ENCODE data around the gene PKP4.

Gene PKP4

GRCh38 chr2:158637357-158637756 is 180.6 kb downstream of the PKP4 start:
- WGBS (ENCODE audit: insufficient coverage): 95% methylated on average over 2 of the region's 7 CpGs
- H3K9me3 ChIP-seq (ENCODE audit: control extremely low read depth in 1 of 5, control insufficient read depth in 4 of 5, insufficient read depth in 2 of 5, low read depth in 1 of 5, low read length in 4 of 5): no peaks in the 10 kb centered on the region
- ChIA-PET POLR2A (no interaction called here), CTCF (interaction anchor here (0.7 kb wide), 1 partner anchor 8 kb away, joined by 3 read pairs; no protein-coding TSS in a partner anchor)
- H3K27ac ChIP-seq (ENCODE audit: insufficient read depth in 1 of 2, low read depth in 1 of 2, low read length in 2 of 2, poor library complexity in 1 of 2, severe bottlenecking in 2 of 2): no peak overlapping the region
- H3K27me3 ChIP-seq (replicated peaks in 2 of 5; ENCODE audit: control insufficient read depth in 4 of 5, insufficient read depth in 5 of 5, low read length in 4 of 5): no peaks in the 10 kb centered on the region
- DNase-seq: no peak
- no peak overlapping the region for H3K4me3 ChIP-seq (ENCODE audit: control insufficient read depth in 1 of 7, extremely low read depth in 1 of 7, insufficient read depth in 4 of 7, low read depth in 2 of 7, low read length in 6 of 7)
- H3K4me1 ChIP-seq (ENCODE audit: control extremely low read depth in 1 of 4, control insufficient read depth in 4 of 4, insufficient read depth in 4 of 4, low read length in 3 of 4): peaks cover 0 to 6% (median under 1%) of the 10 kb centered on the region in 4 experiments
- H3K36me3 ChIP-seq (ENCODE audit: control insufficient read depth in 4 of 4, insufficient read depth in 4 of 4, low read length in 3 of 4): peaks cover 13 to 27% (median 21%) of the 10 kb centered on the region in 4 experiments

DNA sequence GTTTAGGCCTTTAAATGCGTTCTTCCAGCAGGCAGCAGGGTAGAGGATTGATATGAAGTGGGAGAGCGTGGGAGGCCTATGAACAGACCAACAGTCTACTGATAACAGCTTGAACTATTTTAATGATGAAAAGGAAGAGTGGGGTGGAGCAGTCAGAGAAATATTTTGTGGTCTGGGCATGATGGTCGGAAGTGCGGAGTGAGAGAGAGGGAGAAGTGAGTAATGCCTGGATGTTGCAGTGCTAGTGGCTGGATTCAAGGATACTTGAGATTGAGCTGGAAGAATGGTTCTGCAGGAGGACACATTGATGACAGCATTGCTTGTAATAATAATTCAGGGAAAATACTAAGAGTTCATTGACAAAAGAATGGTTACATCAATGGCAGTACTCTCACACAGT is 187.4 kb downstream of the PKP4 start:
- POLR2A ChIA-PET: no interaction called here
- Histone ChIP-seq H3K27ac (ENCODE audit: insufficient read depth in 1 of 2, low read depth in 1 of 2, low read length in 2 of 2, poor library complexity in 1 of 2, severe bottlenecking in 2 of 2) (no peak overlapping the region), H3K4me3 (ENCODE audit: control insufficient read depth in 1 of 7, extremely low read depth in 1 of 7, insufficient read depth in 4 of 7, low read depth in 2 of 7, low read length in 6 of 7) (no peak overlapping the region), H3K27me3 (replicated peaks in 2 of 5; ENCODE audit: control insufficient read depth in 4 of 5, insufficient read depth in 5 of 5, low read length in 4 of 5) (no peaks in the 10 kb centered on the region), H3K9me3 (ENCODE audit: control extremely low read depth in 1 of 5, control insufficient read depth in 4 of 5, insufficient read depth in 2 of 5, low read depth in 1 of 5, low read length in 4 of 5) (no peaks in the 10 kb centered on the region), H3K4me1 (ENCODE audit: control extremely low read depth in 1 of 4, control insufficient read depth in 4 of 4, insufficient read depth in 4 of 4, low read length in 3 of 4) (no peaks in the 10 kb centered on the region), H3K36me3 (ENCODE audit: control insufficient read depth in 4 of 4, insufficient read depth in 4 of 4, low read length in 3 of 4) (peaks cover 4 to 16% (median 7%) of the 10 kb centered on the region in 4 experiments)
- DNase-seq: no peak
- WGBS (ENCODE audit: insufficient coverage): 63% methylated on average over 3 of the region's 4 CpGs
- CTCF ChIA-PET: no interaction called here

DNA sequence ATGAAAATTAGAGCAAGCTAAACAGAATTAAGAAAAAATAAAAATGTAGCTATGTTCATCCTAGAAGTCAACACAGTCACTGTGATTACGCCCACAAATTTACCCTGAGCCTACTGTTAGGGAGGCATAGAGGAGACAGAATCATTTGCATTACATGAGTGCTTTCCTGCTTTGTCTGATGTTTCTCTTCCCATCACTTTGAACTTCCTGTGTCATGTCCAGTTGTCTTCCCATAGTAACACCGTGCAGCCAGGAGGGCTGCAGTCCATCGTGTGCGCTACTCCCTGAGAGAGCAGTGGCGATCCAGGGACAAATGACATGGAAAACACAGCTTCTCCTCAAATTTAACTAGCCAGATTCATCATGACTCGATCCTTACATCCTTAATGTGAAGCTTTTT is 188.5 kb downstream of the PKP4 start:
- H3K27ac ChIP-seq (ENCODE audit: insufficient read depth in 1 of 2, low read depth in 1 of 2, low read length in 2 of 2, poor library complexity in 1 of 2, severe bottlenecking in 2 of 2): no peak overlapping the region
- H3K36me3 ChIP-seq (ENCODE audit: control insufficient read depth in 4 of 4, insufficient read depth in 4 of 4, low read length in 3 of 4): peaks cover 3 to 15% (median 7%) of the 10 kb centered on the region in 4 experiments
- POLR2A ChIA-PET: no interaction called here
- DNase-seq: no peak
- no peaks in the 10 kb centered on the region for H3K9me3 ChIP-seq (ENCODE audit: control extremely low read depth in 1 of 5, control insufficient read depth in 4 of 5, insufficient read depth in 2 of 5, low read depth in 1 of 5, low read length in 4 of 5)
- 98% methylated on average over 5 of the region's 6 CpGs for WGBS (ENCODE audit: insufficient coverage)
- no peak overlapping the region for H3K4me3 ChIP-seq (ENCODE audit: control insufficient read depth in 1 of 7, extremely low read depth in 1 of 7, insufficient read depth in 4 of 7, low read depth in 2 of 7, low read length in 6 of 7)
- no peaks in the 10 kb centered on the region for H3K27me3 ChIP-seq (replicated peaks in 2 of 5; ENCODE audit: control insufficient read depth in 4 of 5, insufficient read depth in 5 of 5, low read length in 4 of 5)
- CTCF ChIA-PET: no interaction called here
- peaks cover 0 to under 1% (median 0%) of the 10 kb centered on the region in 4 experiments for H3K4me1 ChIP-seq (ENCODE audit: control extremely low read depth in 1 of 4, control insufficient read depth in 4 of 4, insufficient read depth in 4 of 4, low read length in 3 of 4)

DNA sequence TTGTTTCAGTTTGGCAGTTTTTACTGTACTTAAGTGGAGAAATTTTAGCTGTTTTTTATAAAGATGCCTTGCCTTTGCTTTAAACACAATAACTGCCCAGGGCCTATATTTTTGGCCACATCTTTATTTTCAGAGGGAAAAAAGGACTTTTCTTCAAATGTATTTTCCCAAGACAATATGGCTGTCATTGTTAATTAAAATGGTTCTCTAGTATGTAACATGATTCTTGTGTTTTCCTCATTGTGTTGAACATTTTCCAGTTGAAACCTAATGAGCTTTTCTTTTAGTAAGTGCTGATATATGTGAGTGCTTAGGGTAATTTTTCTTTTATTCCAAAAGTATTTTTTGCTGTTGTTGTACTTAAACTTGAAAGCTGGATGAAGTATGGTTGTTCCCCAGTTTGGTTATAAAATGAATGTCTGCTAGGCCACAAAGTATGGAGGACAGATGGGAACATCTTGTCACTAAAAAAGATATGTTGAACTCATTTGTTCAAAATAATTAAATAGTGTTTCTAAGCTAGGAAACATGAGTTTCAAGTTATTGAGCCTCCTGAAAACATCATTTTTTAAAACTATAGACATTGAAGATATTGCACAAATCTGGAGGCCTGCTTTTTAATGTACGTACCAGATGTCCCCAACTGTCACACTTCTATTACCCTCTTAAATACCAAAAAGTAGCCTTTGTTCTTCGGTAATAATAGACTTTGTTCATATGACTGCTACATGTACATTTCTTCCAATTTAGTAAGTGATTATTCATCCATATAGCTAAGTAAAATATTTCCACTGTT is 190.9 kb downstream of the PKP4 start:
- Histone ChIP-seq H3K4me3 (ENCODE audit: control insufficient read depth in 1 of 7, extremely low read depth in 1 of 7, insufficient read depth in 4 of 7, low read depth in 2 of 7, low read length in 6 of 7) (no peak overlapping the region), H3K27me3 (replicated peaks in 2 of 5; ENCODE audit: control insufficient read depth in 4 of 5, insufficient read depth in 5 of 5, low read length in 4 of 5) (no peaks in the 10 kb centered on the region), H3K36me3 (ENCODE audit: control insufficient read depth in 4 of 4, insufficient read depth in 4 of 4, low read length in 3 of 4) (peaks cover 0 to 19% (median 7%) of the 10 kb centered on the region in 4 experiments), H3K27ac (ENCODE audit: insufficient read depth in 1 of 2, low read depth in 1 of 2, low read length in 2 of 2, poor library complexity in 1 of 2, severe bottlenecking in 2 of 2) (no peak overlapping the region), H3K9me3 (ENCODE audit: control extremely low read depth in 1 of 5, control insufficient read depth in 4 of 5, insufficient read depth in 2 of 5, low read depth in 1 of 5, low read length in 4 of 5) (no peaks in the 10 kb centered on the region), H3K4me1 (ENCODE audit: control extremely low read depth in 1 of 4, control insufficient read depth in 4 of 4, insufficient read depth in 4 of 4, low read length in 3 of 4) (peaks cover 0 to 7% (median 0%) of the 10 kb centered on the region in 4 experiments)
- ChIA-PET POLR2A (no interaction called here), CTCF (interaction anchor here (1.4 kb wide), 1 partner anchor 9 kb away, joined by 3 read pairs; no protein-coding TSS in a partner anchor)
- no peak for DNase-seq
- 100% methylated on average over 1 of the region's 2 CpGs for WGBS (ENCODE audit: insufficient coverage)

DNA sequence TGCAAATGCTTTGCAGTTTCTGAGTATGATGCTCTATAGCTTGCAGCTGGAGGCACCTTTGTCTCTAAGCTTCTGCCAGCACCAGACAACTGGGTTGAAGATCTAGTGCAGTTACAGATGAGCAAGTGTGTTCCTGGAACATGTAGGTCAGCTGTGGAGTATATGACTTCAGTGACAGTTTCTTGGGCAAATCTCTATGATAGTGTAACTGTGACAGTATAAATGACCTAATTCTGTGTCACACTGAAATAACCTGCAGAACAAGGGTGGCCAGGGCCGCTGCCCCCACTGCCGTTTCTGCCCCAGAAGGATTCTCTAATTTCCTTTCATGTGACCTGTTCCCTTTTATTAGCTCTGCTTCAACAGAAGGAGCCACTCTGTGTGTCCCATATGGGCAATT is 193.1 kb downstream of the PKP4 start:
- H3K4me3 ChIP-seq (ENCODE audit: control insufficient read depth in 1 of 7, extremely low read depth in 1 of 7, insufficient read depth in 4 of 7, low read depth in 2 of 7, low read length in 6 of 7): no peak overlapping the region

GRCh38 chr2:158650646-158651357 is 194.1 kb downstream of the PKP4 start:
- H3K27me3 ChIP-seq (replicated peaks in 2 of 5; ENCODE audit: control insufficient read depth in 4 of 5, insufficient read depth in 5 of 5, low read length in 4 of 5): no peaks in the 10 kb centered on the region
- peaks cover 0 to 13% (median 6%) of the 10 kb centered on the region in 4 experiments for H3K36me3 ChIP-seq (ENCODE audit: control insufficient read depth in 4 of 4, insufficient read depth in 4 of 4, low read length in 3 of 4)
- H3K4me1 ChIP-seq (ENCODE audit: control extremely low read depth in 1 of 4, control insufficient read depth in 4 of 4, insufficient read depth in 4 of 4, low read length in 3 of 4): peaks cover 0 to 7% (median 0%) of the 10 kb centered on the region in 4 experiments
- 90% methylated on average over 4 of the region's 6 CpGs for WGBS (ENCODE audit: insufficient coverage)
- H3K9me3 ChIP-seq (ENCODE audit: control extremely low read depth in 1 of 5, control insufficient read depth in 4 of 5, insufficient read depth in 2 of 5, low read depth in 1 of 5, low read length in 4 of 5): no peaks in the 10 kb centered on the region
- H3K27ac ChIP-seq (ENCODE audit: insufficient read depth in 1 of 2, low read depth in 1 of 2, low read length in 2 of 2, poor library complexity in 1 of 2, severe bottlenecking in 2 of 2): no peak overlapping the region
- DNase-seq: peak in 1 of 3 donors; percentile 9
- no peak overlapping the region for H3K4me3 ChIP-seq (ENCODE audit: control insufficient read depth in 1 of 7, extremely low read depth in 1 of 7, insufficient read depth in 4 of 7, low read depth in 2 of 7, low read length in 6 of 7)
- CTCF ChIA-PET: no interaction called here
- POLR2A ChIA-PET: no interaction called here

More for the DNA sequence above, 193.1 kb downstream of the PKP4 start:
- peaks cover 0 to 7% (median 0%) of the 10 kb centered on the region in 4 experiments for H3K4me1 ChIP-seq (ENCODE audit: control extremely low read depth in 1 of 4, control insufficient read depth in 4 of 4, insufficient read depth in 4 of 4, low read length in 3 of 4)
- DNase-seq: no peak
- no peak overlapping the region for H3K27ac ChIP-seq (ENCODE audit: insufficient read depth in 1 of 2, low read depth in 1 of 2, low read length in 2 of 2, poor library complexity in 1 of 2, severe bottlenecking in 2 of 2)
- 100% methylated on average over 2 of the region's 2 CpGs for WGBS (ENCODE audit: insufficient coverage)
- peaks cover 0 to 16% (median 8%) of the 10 kb centered on the region in 4 experiments for H3K36me3 ChIP-seq (ENCODE audit: control insufficient read depth in 4 of 4, insufficient read depth in 4 of 4, low read length in 3 of 4)
- ChIA-PET POLR2A (no interaction called here), CTCF (no interaction called here)
- no peaks in the 10 kb centered on the region for H3K27me3 ChIP-seq (replicated peaks in 2 of 5; ENCODE audit: control insufficient read depth in 4 of 5, insufficient read depth in 5 of 5, low read length in 4 of 5)
- no peaks in the 10 kb centered on the region for H3K9me3 ChIP-seq (ENCODE audit: control extremely low read depth in 1 of 5, control insufficient read depth in 4 of 5, insufficient read depth in 2 of 5, low read depth in 1 of 5, low read length in 4 of 5)
